HG02852 (cell line): ENCODE data around the gene VPS37D.
"Not testable (repeated sequence)": the region's sequence is repeated elsewhere in the genome, so short reads cannot be mapped to it uniquely, and the experiment has no call there.

Experiments
- ATAC-seq: cut with Tn5 transposase; IDR thresholded peaks from one replicate; pipeline ENCODE4 v1.9.1; 2021; ENCODE audit warnings: mild to moderate bottlenecking, moderate library complexity; ENCODE audit not compliant: unreplicated experiment

VPS37D gene

GRCh38 chr7:73646785-73647724, 20.6 kb upstream of the VPS37D start:
- ATAC-seq: no peak

- no peak for ATAC-seq
Observed at GRCh38 chr7:73647725-73648592, 19.7 kb upstream of the VPS37D start.

- ATAC-seq: no peak
Observed at GRCh38 chr7:73648593-73649332, 18.9 kb upstream of the VPS37D start.

GRCh38 chr7:73649576-73649975, 18.1 kb upstream of the VPS37D start:
- ATAC-seq: no peak

- ATAC-seq: no peak
Observed at GRCh38 chr7:73650524-73650923, 17.1 kb upstream of the VPS37D start.

- ATAC-seq: no peak
Observed at GRCh38 chr7:73652541-73652949, 15.1 kb upstream of the VPS37D start.

- ATAC-seq: not testable (repeated sequence)
Observed at GRCh38 chr7:73655309-73655708, 12.3 kb upstream of the VPS37D start.

- no peak for ATAC-seq
Observed at GRCh38 chr7:73659983-73660382, 7.6 kb upstream of the VPS37D start.

GRCh38 chr7:73660594-73660993, 7.0 kb upstream of the VPS37D start:
- ATAC-seq: not testable (repeated sequence)

- ATAC-seq: no peak
Observed at GRCh38 chr7:73663033-73663432, 4.6 kb upstream of the VPS37D start.

GRCh38 chr7:73668103-73668885, 663 bp downstream of the VPS37D start:
- ATAC-seq: no peak

GRCh38 chr7:73668886-73669230, 1.2 kb downstream of the VPS37D start:
- no peak for ATAC-seq

GRCh38 chr7:73669288-73669701, 1.7 kb downstream of the VPS37D start:
- ATAC-seq: no peak

- ATAC-seq: no peak
Observed at GRCh38 chr7:73669858-73670385, 2.3 kb downstream of the VPS37D start.

GRCh38 chr7:73671322-73671661, 3.7 kb downstream of the VPS37D start:
- ATAC-seq: no peak

GRCh38 chr7:73671857-73672445, 4.3 kb downstream of the VPS37D start:
- no peak for ATAC-seq

GRCh38 chr7:73674468-73675124, 7.0 kb downstream of the VPS37D start:
- ATAC-seq: no peak

GRCh38 chr7:73676062-73676461, 8.4 kb downstream of the VPS37D start:
- ATAC-seq: not testable (repeated sequence)

GRCh38 chr7:73678862-73679261, 11.2 kb downstream of the VPS37D start:
- no peak for ATAC-seq
